Vagina (tissue), 2 donors: ENCODE measurements around the gene ZDHHC11.

ENCODE experiments used
- CTCF ChIP-seq, 3 experiments: fragments of 450-650 bp in 2 of 3; fragments of 200-600 bp in 1 of 3; sonication (generic) in 1 of 3; IDR thresholded peaks; one replicate each; pipeline ENCODE4 v1.5.1; 2017 to 2019; ENCODE audit warnings: antibody characterized with exemption in 3 of 3, mild to moderate bottlenecking in 2 of 3, moderate library complexity in 2 of 3
- POLR2AphosphoS5 ChIP-seq, 2 donors: sonication (generic); formaldehyde crosslinking; IDR thresholded peaks; one replicate each; pipeline ENCODE4 v1.9.0; 2017; ENCODE audit warnings: antibody characterized with exemption in 2 of 2, mild to moderate bottlenecking in 2 of 2, low read depth in 1 of 2; ENCODE audit not compliant: insufficient read depth in 1 of 2

- TF ChIP-seq CTCF (IDR thresholded peaks at IDR 0.05) (no peak), POLR2AphosphoS5 (IDR thresholded peaks at IDR 0.05; ENCODE audit: insufficient read depth in 1 of 2, low read depth in 1 of 2) (no peak)
Measured at GRCh38 chr5:865771-866170, 15.0 kb upstream of the ZDHHC11 start.
